Muscle of back (tissue), 11 donors: ENCODE measurements around the gene ERRFI1. TPM values are rescaled to one million over a fixed set of nuclear protein-coding genes. Genes with fewer than 3 reads are reported as not detected.

Source experiments
- DNase-seq, 3 donors: peaks; one replicate each; pipeline versions ENCODE4 v3.0.0 to v3.0.0-alpha.2; 2013
- polyA plus RNA-seq, 10 donors: library from polyadenylated mRNA; unstranded; fragments of 120-200 nt; gene quantifications; one replicate each; pipeline ENCODE4 v1.2.1, GENCODE V29; 2013; ENCODE audit not compliant: insufficient read length in 10 of 10

ERRFI1 gene
- polyA plus RNA-seq, 10 donors: 5.1 to 8.6 (median 7.7) TPM

DNA sequence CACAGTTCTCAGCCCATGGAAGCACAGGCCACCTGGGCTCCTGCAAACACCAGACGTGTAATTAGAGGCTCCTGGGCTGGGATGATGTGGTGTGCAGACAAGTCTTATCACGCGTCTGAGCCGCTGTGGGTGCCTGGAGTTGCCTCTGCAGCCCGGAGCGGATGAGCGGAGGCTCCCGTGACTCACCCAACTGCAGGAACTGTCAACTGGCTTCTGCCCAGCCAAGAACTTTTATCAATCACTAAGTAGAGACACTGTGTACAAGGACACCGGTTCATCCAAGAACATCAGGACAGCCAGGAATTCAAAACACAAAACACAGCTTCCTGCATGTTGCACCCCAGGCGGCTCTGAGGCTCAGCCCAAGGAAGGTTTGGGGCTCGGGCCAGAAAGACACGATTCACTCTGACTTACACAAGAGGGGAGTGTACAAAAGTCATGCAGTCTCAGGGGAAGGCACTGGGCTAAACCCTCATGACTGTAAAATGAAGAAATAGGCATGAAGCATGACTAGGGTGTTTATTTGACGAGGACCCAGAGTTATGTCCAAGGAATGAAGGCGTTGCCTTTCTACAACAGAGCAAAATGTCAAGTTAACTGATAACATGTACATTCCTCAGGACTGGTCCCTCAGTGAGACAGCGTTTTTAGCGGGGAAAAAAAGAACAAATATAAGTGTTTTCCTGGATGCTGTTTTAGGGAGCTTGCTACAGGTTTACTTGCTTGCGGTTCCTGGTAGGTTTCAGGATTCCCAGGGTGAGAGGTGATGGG is 21.1 kb downstream of the ERRFI1 start:
- DNase-seq: peak; percentile 62 to 90 (median 81)

DNA sequence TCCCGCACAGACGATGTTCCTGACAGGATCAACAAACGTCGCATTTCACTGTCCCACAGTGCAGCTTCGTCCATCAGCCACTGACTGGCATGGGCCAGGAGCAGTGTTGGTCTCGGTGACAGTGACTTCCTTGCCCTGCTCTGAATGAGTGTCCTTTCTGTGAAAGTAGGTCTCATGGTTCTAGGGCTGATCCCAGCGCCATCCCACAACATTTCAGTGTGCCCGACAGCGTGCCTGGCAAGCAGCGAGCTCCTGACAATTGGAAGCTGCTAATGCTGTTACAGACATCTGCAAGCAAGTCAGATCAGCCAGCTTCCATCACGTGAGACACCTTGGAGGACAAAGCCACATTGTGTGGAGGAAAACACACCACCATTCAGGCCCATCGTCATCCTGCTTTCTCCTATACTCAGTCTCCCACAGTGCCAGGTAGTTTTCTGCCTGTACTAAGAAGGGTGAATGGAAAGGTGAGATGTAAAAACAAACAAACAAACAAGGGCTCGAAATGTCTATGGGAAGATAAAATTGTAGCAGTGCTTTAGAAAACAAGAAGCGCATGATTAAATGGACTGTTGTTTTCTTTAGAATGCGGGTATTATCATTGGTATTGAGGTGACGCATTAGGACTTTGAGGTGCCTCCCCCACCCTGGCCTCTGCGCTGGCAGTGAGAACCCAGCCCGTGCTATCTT is 21.9 kb downstream of the ERRFI1 start:
- DNase-seq: no peak

DNA sequence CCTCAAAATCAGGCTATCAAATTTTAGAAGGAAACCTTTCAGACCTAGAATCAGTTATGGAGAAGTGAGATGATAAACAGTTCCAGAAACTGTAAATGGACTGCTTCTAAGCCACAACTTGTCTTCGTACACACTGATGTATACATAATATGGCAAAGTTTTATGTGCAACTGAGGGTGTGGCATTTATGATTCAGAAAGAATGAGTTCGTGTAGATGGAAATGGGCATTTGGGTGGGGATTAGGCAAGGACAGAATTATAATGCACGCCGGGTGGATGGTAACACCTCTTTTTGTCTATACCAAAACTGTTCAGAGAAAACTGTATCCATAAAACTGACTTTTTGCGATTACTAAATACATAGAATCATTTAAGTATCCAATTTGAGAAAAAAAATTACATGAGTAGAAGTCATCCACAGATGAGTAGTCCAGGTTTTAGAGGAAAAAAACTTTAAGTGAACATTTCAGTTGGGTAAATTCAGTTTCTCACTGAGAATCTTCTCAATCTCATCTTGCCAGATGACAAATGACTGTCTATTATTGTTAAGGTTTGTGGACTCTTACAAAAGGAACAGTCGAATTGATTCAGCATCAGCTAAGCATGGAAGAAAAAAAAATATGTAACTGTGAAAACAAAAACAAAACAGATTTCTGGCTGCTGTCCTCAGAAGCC is 22.5 kb downstream of the ERRFI1 start:
- no peak for DNase-seq

DNA sequence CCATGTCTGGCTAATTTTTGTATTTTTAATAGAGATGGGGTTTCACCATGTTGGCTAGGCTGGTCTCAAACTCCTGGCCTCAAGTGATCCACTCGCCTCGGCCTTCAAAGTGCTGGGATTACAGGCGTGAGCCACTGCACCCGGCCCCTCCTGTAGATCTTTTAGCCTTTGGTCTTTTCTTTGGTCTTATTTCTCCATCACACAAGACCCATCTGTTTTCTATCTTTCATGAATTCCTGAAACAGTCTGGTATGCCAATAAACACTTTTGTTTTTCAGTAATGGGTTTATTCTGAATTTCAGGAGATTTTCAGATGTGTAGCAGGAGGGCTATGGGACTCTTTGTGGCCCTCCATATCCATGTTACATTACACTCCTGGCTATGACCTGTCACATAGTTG is 23.2 kb downstream of the ERRFI1 start:
- no peak for DNase-seq

DNA sequence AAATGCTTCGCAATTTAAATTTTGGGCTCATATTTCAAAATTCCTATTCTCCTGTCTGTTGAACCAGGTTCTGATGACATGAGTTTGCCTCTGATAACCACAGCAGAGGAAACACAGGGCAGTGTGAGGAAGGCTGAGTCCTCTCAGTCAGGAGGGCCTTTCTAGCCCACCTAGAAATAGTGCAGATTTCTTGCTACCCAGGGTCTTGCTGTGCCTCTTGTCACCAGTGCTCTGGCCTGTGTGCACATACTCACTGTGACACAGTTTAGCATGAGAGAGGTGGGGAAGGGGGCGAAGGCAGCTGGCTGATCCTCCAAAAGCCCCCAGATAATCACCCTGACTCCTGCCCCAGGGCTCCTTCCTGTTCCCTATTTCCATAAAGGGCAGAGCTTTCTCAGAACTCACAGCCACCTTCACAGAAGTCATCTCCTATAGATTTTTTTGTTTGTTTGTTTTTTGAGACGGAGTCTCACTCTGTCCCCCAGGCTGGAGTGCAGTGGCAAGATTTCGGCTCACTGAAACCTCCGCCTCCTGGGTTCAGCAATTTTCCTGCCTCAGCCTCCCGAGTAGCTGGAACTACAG is 23.7 kb downstream of the ERRFI1 start:
- DNase-seq: no peak

DNA sequence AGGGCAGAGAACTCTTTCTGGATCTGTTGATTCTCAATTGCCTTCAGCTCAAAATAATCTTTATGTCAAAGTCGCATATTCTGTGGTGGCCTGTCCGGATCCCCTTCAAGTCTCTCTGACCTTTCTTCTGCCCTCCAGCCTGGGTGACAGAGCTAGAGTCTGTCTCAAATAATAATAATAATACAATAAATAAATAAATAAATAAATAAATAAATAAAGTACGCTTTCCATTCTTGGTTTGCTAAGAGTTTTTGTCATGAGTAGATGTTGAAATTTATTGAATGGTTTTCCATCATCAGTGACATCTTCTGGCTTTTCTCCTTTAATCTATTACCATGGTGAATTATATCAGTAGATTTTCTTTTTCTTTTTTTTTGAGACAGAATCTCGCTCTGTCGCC is 30.7 kb downstream of the ERRFI1 start:
- DNase-seq: no peak

DNA sequence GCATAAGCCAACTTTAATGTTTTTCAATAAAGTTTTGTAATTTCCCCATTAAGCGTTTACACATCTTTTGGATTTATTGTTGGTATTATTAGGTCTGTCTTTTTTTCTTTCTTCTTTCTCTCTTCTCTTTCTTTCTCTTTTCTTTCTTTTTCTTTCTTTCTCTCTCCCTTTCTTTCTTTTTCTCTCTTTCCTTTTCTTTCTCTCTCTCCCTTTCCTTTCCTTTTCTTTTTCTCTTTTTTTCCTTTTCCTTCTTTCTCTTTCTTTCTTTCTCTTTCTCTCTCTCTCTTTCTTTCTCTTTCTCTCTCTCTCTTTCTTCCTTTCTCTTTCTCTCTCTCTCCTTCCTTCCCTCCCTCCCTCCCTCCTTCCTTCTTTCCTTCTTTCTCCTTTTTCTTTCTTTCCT is 31.3 kb downstream of the ERRFI1 start:
- no peak for DNase-seq

DNA sequence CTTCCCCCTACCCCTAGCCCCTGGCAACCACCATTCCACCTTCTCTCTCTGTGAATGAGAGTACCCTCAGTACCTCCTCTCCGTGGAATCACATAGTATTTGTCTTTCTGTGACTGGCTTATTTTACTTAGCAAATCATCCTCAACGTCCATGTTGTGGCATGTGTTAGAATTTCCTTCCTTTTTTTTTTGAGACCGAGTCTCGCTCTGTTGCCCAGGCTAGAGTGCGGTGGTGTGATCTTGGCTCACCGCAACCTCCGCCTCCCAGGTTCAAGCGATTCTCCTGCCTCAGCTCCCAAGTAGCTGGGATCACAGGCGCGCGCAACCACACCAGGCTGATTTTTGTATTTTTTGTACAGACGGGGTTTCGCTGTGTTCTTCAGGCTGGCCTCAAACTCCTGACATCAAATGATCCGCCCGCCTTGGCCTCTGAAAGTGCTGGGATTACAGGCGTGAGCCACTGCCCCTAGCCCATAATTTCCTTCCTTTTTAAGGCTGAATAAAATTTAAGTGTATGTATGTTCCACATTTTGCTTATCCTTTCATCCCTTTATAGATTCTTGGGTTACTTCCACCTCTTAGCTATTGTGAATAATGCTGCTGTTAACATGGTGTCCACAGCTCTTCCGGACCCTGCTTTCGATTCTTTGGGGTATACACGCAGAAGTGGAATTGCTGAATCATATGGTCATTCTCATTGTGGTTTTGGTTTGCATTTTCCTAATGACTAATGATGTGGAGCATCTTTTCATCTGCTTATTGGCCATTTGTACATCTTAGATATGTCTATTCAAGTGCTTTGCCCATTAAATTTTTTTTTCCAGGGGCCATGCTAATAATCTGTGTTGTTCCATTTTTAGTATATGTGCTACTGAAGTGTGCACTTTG is 32.3 kb downstream of the ERRFI1 start:
- peak in 1 of 3 donors; percentile 59 for DNase-seq

DNA sequence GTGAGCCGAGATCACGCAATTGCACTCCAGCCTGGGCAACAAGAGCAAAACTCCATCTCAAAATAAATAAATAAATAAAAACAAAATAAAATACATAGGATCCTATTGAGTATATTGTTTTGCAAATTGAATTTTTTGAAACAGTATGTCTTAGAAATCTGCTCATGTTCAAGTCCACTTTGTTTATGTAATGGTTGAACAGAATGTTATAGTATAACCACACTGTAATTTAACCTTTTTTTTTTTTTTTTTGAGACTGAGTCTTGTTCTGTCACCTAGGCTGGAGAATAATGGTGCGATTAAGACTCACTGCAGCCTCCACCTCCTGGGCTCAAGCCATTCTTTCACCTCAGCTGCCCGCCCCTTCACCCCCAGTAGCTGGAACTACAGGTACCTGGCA is 33.2 kb downstream of the ERRFI1 start:
- no peak for DNase-seq

DNA sequence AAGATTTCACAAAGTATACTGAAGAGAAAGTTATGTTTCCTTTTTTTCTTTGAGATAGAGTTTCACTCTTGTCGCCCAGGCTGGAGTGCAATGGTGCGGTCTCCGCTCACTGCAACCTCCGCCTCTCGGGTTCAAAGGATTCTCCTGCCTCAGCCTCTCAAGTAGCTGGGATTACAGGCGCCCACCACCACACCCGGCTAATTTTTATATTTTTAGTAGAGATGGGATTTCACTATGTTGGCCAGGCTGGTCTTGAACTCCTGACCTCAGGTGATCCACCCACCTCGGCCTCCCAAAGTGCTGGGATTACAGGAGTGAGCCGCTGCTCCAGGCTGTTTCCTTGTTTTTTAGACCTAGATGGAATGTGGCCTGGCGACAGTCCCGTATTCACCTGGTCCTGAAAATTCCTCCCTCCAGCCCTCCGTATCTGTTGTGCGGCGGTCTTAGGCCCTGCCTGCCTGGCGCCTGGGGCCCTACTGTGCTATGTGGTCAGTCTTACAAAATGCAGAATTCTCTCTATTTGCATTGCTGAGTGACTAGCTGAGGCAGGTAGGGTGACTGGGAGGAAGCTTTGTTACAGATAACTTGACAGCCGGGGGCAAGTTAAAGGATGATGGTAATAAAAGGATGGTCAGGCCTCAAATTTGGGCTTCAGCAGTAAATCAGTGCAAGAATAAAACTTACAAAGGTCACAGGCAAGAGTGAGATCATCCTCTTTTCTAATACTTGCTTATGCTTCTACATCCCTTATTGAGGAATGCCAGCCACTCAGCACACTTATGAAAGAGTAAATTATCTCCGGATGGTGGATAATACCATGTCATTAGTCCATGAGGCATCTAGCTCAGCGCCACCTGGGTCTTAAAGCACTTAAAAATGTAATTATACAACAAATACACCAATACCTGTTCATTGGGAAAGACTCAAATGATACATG is 34.3 kb downstream of the ERRFI1 start:
- DNase-seq: no peak

DNA sequence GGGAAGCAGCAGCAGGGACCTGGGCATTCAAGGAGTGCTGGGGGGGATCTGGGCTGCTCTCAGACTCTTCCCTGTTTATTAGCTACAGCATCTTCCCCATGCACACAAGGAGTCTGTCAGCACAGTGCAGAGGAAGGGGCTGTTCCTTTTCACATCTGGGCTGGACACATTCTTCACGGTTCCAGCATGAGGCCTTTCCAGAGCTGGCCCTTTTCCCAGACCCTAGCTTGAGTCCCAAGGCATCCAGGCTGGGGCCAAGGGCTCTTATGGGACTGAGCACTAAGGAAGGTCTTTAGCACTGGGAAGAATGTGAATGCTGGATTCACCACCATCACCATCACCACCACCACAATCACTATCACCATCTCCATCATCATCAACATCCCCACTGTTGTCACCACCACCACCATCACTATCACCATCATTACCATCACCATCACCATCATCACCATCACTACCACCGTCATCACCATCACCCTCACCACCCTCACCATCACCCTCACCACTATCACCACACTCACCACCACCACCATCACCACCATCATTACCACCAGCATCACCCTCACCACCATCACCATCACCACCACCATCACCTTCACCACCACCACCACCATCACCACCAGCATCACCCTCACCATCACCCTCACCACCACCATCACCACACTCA is 36.2 kb downstream of the ERRFI1 start:
- DNase-seq: no peak

DNA sequence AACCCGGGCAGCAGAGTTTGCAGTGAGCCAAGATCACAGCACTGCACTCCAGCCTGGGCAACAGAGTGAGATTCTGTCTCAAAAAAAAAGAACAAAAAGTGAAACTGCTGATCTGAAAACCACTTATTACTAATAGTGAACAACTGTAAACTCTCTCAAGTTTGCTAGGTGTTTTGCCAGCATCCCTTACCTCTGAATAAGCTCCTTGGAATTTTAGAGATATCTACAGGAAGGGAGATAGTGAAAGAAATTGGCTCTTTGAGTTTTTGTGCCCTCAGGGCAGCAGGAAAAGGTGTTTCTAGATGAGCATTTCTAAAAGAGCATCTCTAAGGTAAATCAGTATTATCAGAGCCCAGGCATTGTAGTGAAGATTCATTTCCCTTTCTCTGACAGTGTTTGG is 37.5 kb downstream of the ERRFI1 start:
- no peak for DNase-seq

DNA sequence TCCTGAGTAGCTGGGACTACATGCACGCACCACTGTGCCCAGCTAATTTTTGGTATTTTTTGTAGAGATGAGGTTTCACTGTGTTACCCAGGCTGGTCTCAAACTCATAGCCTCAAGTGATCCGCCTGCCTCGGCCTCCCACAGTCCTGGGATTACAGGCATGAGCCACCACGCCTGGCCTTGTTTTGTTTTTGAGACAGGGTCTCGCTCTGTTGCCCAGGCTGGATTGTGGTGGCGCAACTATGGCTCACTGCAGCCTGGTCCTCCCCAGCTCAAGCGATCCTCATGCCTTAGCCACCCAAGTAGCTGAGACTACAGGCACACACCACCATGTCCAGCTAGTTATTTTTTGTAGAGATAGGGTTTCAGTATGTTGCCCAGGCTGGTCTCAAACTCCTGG is 38.6 kb downstream of the ERRFI1 start:
- no peak for DNase-seq

DNA sequence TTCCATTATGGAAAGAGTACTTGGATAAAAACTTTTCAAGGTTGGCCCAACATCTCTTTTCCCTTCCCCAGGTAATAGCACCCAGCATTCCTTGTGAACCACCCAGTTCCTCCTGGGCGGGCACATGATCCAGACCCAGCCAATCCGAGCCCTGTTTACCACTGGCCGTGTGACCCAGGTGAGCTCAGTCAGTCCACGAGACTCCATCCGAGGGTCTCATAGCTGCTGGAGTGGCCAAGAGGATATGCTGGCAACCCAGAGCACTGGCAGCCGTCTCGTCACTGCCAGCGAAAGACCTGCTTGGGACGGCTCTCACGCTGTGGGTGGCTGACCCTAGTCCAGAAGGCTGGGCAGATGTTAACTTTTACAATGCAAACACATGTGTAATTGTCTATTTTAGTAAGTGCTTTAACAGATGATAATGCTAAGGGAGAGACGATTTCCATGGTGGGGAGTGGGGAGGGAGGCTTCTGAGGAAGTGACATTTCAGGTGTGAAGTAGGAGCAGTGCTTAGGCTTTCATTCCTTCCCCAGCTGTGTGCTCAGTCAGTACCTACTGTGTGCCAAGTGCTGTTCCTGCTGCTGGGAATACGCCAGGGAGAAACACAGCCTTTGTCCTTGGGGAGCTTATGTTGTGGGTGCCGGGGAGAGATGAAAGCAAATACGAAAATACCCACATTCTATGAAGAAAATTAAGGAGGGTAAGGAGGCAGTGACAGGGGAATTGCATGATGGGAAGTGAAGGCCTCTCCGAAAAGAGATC is 40.1 kb downstream of the ERRFI1 start:
- DNase-seq: no peak

DNA sequence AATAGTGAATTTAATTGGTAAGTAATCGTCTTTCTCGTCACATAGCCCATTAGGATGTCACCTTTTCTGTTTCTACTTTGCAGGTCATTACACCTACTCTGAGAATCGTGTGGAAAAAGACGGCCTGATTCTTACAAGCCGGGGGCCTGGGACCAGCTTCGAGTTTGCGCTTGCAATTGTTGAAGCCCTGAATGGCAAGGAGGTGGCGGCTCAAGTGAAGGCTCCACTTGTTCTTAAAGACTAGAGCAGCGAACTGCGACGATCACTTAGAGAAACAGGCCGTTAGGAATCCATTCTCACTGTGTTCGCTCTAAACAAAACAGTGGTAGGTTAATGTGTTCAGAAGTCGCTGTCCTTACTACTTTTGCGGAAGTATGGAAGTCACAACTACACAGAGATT is 41.3 kb downstream of the ERRFI1 start:
- DNase-seq: no peak

DNA sequence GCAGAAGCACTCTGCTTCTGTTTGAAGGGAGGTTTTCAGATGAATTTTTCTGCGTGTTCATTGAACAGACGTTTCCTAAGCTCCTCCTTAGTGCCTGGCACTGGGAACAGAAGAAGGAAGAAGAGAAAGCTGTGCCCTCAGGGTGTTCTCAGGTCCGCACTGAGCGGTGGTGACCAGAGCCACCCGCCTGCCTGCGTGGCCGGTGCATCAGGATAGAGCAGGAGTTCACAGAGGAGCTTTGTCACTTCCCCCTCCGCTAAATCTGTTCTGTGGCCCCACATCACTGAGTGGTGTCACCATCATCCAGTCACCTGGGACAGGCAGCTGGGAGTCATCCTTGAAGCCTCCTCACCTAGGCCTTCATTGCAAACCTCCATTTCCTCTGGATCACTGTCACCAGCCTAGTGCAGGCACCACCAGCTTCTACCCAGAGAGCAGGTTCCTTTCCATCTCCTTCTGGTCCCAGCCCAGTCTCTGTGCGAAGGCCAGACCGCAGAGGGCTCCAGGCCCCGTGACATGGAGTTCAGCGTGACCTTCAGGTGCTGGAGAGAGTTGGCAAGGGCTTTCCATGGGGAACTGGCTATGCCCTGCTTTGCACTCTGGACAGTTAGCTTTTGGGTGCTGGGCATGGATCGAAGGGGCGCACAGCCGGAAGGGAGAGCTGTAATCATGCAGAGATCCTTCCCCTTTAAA is 42.9 kb downstream of the ERRFI1 start:
- no peak for DNase-seq

DNA sequence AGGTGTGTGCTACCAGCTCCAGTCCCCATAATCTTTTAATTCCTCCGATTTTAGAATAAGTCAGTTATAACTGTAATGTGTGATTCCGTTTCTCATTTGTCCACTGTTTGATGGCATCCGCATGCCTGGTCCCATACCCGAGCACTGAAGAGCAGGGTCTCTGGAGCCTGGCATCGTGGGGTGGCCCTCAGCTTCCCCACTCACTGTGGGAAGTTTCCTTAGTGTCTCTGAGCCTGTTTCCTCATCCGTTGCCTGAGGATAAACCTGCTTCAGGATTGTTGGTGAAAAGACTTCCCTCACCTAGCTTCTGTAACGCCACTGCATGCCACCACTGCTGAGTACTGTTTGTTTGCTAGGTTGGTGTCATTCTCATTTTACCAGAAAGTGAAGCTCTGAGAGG is 45.1 kb downstream of the ERRFI1 start:
- no peak for DNase-seq

DNA sequence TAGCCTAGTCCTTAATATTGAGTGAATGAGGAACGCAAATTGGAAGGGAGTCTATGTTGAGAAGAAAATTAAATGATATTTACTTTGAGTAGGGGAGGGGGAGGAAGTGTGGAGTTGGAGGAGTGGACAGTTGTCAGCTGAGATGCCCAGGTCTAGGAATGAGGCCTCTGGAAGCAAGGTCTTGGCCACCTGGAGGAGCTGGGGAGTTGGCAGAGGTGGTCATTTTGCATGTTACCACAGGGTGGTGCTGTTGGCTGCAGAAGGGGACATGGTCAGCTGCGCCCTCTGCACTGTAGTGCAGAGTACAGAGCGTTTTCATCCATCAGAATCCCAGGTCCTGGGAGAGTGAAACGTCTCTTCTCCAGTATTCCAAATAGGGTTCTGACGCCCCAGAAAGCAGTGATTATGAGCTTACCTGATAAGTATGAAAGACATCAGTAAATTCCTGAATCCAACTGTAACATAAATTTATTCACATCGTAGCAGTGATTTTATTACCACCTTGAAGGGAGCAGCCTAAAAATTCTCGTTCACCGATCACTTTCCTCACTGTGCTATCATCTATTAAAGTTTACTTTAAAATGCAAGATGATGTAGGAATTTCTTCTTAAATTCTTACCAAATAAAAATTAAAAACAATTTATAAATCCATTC is 50.8 kb downstream of the ERRFI1 start:
- DNase-seq: peak in 2 of 3 donors; percentile 42 to 52
